SIG-M5 treated with dmso at 0.1 percent for 504 hours (cell line): ENCODE measurements around the gene DGKZ.
"Not testable (repeated sequence)": the region's sequence is repeated elsewhere in the genome, so short reads cannot be mapped to it uniquely, and the experiment has no call there.

Experiments
- DNase-seq: peaks from one replicate; lab custom pipeline; 2025; ENCODE audit not compliant: unreplicated experiment; lab: John Stamatoyannopoulos, UW

DGKZ gene

GRCh38 chr11:46366260-46366659, 19.0 kb downstream of the DGKZ start:
- DNase-seq, result no peak

- no peak for DNase-seq
Measured at GRCh38 chr11:46366661-46367161, 19.4 kb downstream of the DGKZ start.

GRCh38 chr11:46367244-46367915, 20.1 kb downstream of the DGKZ start:
- no peak for DNase-seq

- DNase-seq, result no peak
Measured at GRCh38 chr11:46367916-46368267, 20.6 kb downstream of the DGKZ start.

- DNase-seq, result peak; percentile 45
Measured at GRCh38 chr11:46369458-46370152, 22.3 kb downstream of the DGKZ start.

- no peak for DNase-seq
Measured at GRCh38 chr11:46370253-46370652, 23.0 kb downstream of the DGKZ start.

GRCh38 chr11:46371262-46371661, 24.0 kb downstream of the DGKZ start:
- not testable (repeated sequence) for DNase-seq

- DNase-seq, result no peak
Measured at GRCh38 chr11:46372086-46372485, 24.8 kb downstream of the DGKZ start.

- DNase-seq, result not testable (repeated sequence)
Measured at GRCh38 chr11:46372501-46372900, 25.2 kb downstream of the DGKZ start.

- DNase-seq, result no peak
Measured at GRCh38 chr11:46373787-46374740, 26.8 kb downstream of the DGKZ start.

GRCh38 chr11:46374815-46375214, 27.6 kb downstream of the DGKZ start:
- no peak for DNase-seq

- no peak for DNase-seq
Measured at GRCh38 chr11:46375392-46376101, 28.3 kb downstream of the DGKZ start.

GRCh38 chr11:46376258-46377050, 29.2 kb downstream of the DGKZ start:
- DNase-seq, result no peak

GRCh38 chr11:46377290-46377689, 30.0 kb downstream of the DGKZ start:
- DNase-seq, result no peak

GRCh38 chr11:46377831-46378230, 30.6 kb downstream of the DGKZ start:
- no peak for DNase-seq

GRCh38 chr11:46378296-46378695, 31.0 kb downstream of the DGKZ start:
- no peak for DNase-seq

GRCh38 chr11:46378811-46379481, 31.7 kb downstream of the DGKZ start:
- DNase-seq, result no peak

- not testable (repeated sequence) for DNase-seq
Measured at GRCh38 chr11:46379482-46380293, 32.4 kb downstream of the DGKZ start.
